ENCODE measurements around the gene FASN. TPM values are rescaled to one million over a fixed set of nuclear protein-coding genes. Genes with fewer than 3 reads are reported as not detected.

Gene FASN
- total RNA-seq, 1 experiment from 2014 or later = 90.9 TPM

- no peak for DNase-seq (ENCODE audit: low read depth)
Measured at GRCh38 chr17:82088838-82089722, 9.0 kb downstream of the FASN start.

- no peak for DNase-seq (ENCODE audit: low read depth)
Measured at GRCh38 chr17:82087961-82088837, 9.8 kb downstream of the FASN start.

- no peak for DNase-seq (ENCODE audit: low read depth)
Measured at GRCh38 chr17:82086941-82087906, 10.8 kb downstream of the FASN start.

GRCh38 chr17:82085931-82086764 is 11.9 kb downstream of the FASN start:
- DNase-seq (ENCODE audit: low read depth) = no peak

- DNase-seq (ENCODE audit: low read depth) = no peak
Measured at GRCh38 chr17:82085031-82085861, 12.8 kb downstream of the FASN start.

- no peak for DNase-seq (ENCODE audit: low read depth)
Measured at GRCh38 chr17:82084373-82085030, 13.5 kb downstream of the FASN start.

GRCh38 chr17:82083533-82084359 is 14.3 kb downstream of the FASN start:
- DNase-seq (ENCODE audit: low read depth) = no peak

- no peak for DNase-seq (ENCODE audit: low read depth)
Measured at GRCh38 chr17:82083009-82083408, 15.0 kb downstream of the FASN start.

- no peak for DNase-seq (ENCODE audit: low read depth)
Measured at GRCh38 chr17:82082456-82082855, 15.6 kb downstream of the FASN start.

GRCh38 chr17:82081966-82082365 is 16.1 kb downstream of the FASN start:
- DNase-seq (ENCODE audit: low read depth) = no peak

GRCh38 chr17:82081546-82081945 is 16.5 kb downstream of the FASN start:
- DNase-seq (ENCODE audit: low read depth) = no peak

GRCh38 chr17:82080789-82081464 is 17.1 kb downstream of the FASN start:
- DNase-seq (ENCODE audit: low read depth) = no peak

- no peak for DNase-seq (ENCODE audit: low read depth)
Measured at GRCh38 chr17:82080048-82080788, 17.8 kb downstream of the FASN start.

- DNase-seq (ENCODE audit: low read depth) = no peak
Measured at GRCh38 chr17:82079001-82079677, 18.9 kb downstream of the FASN start.

- DNase-seq (ENCODE audit: low read depth) = no peak
Measured at GRCh38 chr17:82078433-82078832, 19.6 kb downstream of the FASN start.

- DNase-seq (ENCODE audit: low read depth) = no peak
Measured at GRCh38 chr17:82077617-82078358, 20.2 kb downstream of the FASN start.
